Nephron (organoid): Measurements from ENCODE around the gene MARCHF3.
"Not testable (repeated sequence)": the region's sequence is repeated elsewhere in the genome, so short reads cannot be mapped to it uniquely, and the experiment has no call there.

Source experiments
- H3K27ac Mint-ChIP-seq, 3 experiments: 2 replicates each; pipeline ENCODE4 v1.8.0; 2020; ENCODE audit warnings: mixed read lengths in 3 of 3, mild to moderate bottlenecking in 2 of 3, moderate library complexity in 1 of 3
- H3K27me3 Mint-ChIP-seq: 2 replicates; pipeline ENCODE4 v1.8.0; 2021; ENCODE audit warnings: low read depth, mild to moderate bottlenecking, moderate library complexity, mixed read lengths
- H3K36me3 Mint-ChIP-seq: 2 replicates; pipeline ENCODE4 v1.8.0; 2020; ENCODE audit warnings: low read depth, mixed read lengths
- H3K4me1 Mint-ChIP-seq: 2 replicates; pipeline ENCODE4 v1.8.0; 2020; ENCODE audit warnings: mixed read lengths
- H3K4me3 Mint-ChIP-seq, 3 experiments: 2 replicates each; pipeline ENCODE4 v1.8.0; 2020; ENCODE audit warnings: mild to moderate bottlenecking in 3 of 3, mixed read lengths in 3 of 3, moderate library complexity in 2 of 3
- H3K9me3 Mint-ChIP-seq: 2 replicates; pipeline ENCODE4 v1.8.0; 2020; ENCODE audit warnings: mixed read lengths
- CTCF ChIP-seq, 3 experiments: fragments of 200-600 bp; sonication (generic); IDR thresholded peaks; one replicate each; pipeline ENCODE4 v1.5.0; 2021; ENCODE audit warnings: antibody characterized with exemption in 3 of 3; ENCODE audit not compliant: unreplicated experiment in 3 of 3

Gene MARCHF3

GRCh38 chr5:127008300-127008975 is 21.9 kb downstream of the MARCHF3 start:
- Mint-ChIP-seq H3K4me3 (no peak overlapping the region), H3K9me3 (no peaks in the 10 kb centered on the region), H3K27me3 (no peaks in the 10 kb centered on the region), H3K4me1 (peaks cover 42% of the 10 kb centered on the region), H3K36me3 (no peaks in the 10 kb centered on the region), H3K27ac (peak overlapping the region in 2 of 3 experiments; percentile 1 to 61)
- no peak for TF ChIP-seq CTCF (IDR thresholded peaks at IDR 0.05; ENCODE audit: unreplicated experiment in 3 of 3)

- Mint-ChIP-seq H3K27me3 (peaks cover 3% of the 10 kb centered on the region), H3K9me3 (no peaks in the 10 kb centered on the region), H3K4me1 (peaks cover 41% of the 10 kb centered on the region), H3K4me3 (no peak overlapping the region), H3K27ac (peak overlapping the region in 1 of 3 experiments; percentile 94), H3K36me3 (no peaks in the 10 kb centered on the region)
- TF ChIP-seq CTCF (IDR thresholded peaks at IDR 0.05; ENCODE audit: unreplicated experiment in 3 of 3) = no peak
Observed at GRCh38 chr5:127007522-127007921, 22.8 kb downstream of the MARCHF3 start.

GRCh38 chr5:127006744-127007143 is 23.6 kb downstream of the MARCHF3 start:
- H3K4me3 Mint-ChIP-seq = peak overlapping the region in 2 of 3 experiments; percentile 38 to 52
- peak overlapping the region; percentile 72 to 94 (median 90) for H3K27ac Mint-ChIP-seq
- H3K9me3 Mint-ChIP-seq = no peaks in the 10 kb centered on the region
- peaks cover 3% of the 10 kb centered on the region for H3K27me3 Mint-ChIP-seq
- H3K4me1 Mint-ChIP-seq = peaks cover 49% of the 10 kb centered on the region
- no peak for TF ChIP-seq CTCF (IDR thresholded peaks at IDR 0.05; ENCODE audit: unreplicated experiment in 3 of 3)
- no peaks in the 10 kb centered on the region for H3K36me3 Mint-ChIP-seq

GRCh38 chr5:127005282-127005681 is 25.1 kb downstream of the MARCHF3 start:
- not testable (repeated sequence) for H3K27me3 Mint-ChIP-seq, H3K36me3 Mint-ChIP-seq, H3K27ac Mint-ChIP-seq, H3K4me3 Mint-ChIP-seq, H3K9me3 Mint-ChIP-seq
- peaks cover 47% of the 10 kb centered on the region for H3K4me1 Mint-ChIP-seq

GRCh38 chr5:127004721-127005120 is 25.6 kb downstream of the MARCHF3 start:
- H3K4me1 Mint-ChIP-seq = peaks cover 46% of the 10 kb centered on the region
- H3K9me3 Mint-ChIP-seq = no peaks in the 10 kb centered on the region
- no peak for TF ChIP-seq CTCF (IDR thresholded peaks at IDR 0.05; ENCODE audit: unreplicated experiment in 3 of 3)
- no peak overlapping the region for H3K27ac Mint-ChIP-seq
- no peaks in the 10 kb centered on the region for H3K36me3 Mint-ChIP-seq
- H3K27me3 Mint-ChIP-seq = peaks cover 3% of the 10 kb centered on the region
- no peak overlapping the region for H3K4me3 Mint-ChIP-seq

GRCh38 chr5:127003798-127004495 is 26.4 kb downstream of the MARCHF3 start:
- H3K36me3 Mint-ChIP-seq = no peaks in the 10 kb centered on the region
- TF ChIP-seq CTCF (IDR thresholded peaks at IDR 0.05; ENCODE audit: unreplicated experiment in 3 of 3) = no peak
- H3K27ac Mint-ChIP-seq = no peak overlapping the region
- no peaks in the 10 kb centered on the region for H3K9me3 Mint-ChIP-seq
- H3K27me3 Mint-ChIP-seq = peaks cover 3% of the 10 kb centered on the region
- no peak overlapping the region for H3K4me3 Mint-ChIP-seq
- peaks cover 46% of the 10 kb centered on the region for H3K4me1 Mint-ChIP-seq
